Measurements from ENCODE around the gene BCAR3. TPM values are rescaled to one million over a fixed set of nuclear protein-coding genes. Genes with fewer than 3 reads are reported as not detected.
"Not testable (repeated sequence)": the region's sequence is repeated elsewhere in the genome, so short reads cannot be mapped to it uniquely, and the experiment has no call there.

The BCAR3 gene
- total RNA-seq, 1 experiment from 2014 or later: 49.5 TPM

DNA sequence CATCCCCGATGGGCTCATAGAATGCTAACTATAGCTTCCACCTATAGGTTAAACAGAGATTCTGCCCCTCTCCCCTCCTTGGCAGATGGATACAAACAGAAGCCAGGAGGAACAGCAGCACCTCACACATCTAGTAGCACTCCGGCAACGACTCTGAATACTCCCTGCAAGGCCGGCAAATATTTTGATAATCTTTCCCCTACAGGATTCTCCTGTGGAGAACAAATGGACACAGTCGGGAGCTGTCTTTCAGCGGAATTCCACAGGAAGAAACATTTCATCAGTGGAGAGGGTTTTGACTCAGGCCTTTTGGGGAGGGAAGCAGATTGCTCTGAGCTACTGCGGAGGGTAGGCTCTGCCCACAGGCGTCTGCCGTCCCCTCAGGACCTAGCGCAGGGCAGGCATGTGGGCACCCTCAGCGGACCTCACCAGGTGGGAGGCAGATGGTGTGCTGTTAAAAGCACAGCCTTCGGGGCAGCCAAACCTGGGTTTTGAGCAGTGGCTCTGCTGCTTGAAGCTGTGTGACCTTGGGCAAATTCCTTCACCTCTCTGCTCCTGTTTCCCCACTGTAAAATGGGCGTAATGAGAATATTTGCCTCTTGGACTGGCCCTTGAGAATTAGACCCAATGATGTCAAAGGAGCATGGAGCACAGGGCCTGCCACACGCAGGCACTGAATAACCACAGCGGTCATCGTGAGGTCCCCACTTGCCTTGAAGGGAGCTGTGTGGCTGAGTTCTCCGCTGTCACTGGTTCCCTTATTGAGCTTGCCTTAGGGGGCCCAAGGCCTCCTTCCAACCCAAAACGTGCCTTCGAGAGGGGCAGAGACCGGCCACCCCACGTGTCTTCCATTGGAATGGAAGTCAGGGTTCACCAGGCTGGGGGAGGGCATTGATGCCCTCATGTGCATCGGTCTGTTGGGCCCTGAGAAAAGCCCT is 19.2 kb upstream of the BCAR3 start:
- Histone ChIP-seq H3K27me3 (replicated peaks) (no peaks in the 10 kb centered on the region), H3K4me1 (replicated peaks) (peaks cover 54% of the 10 kb centered on the region), H3K4me3 (no peak overlapping the region), H3K9me3 (replicated peaks) (no peaks in the 10 kb centered on the region), H3K27ac (peak overlapping the region; percentile 93), H3K36me3 (no peaks in the 10 kb centered on the region)
- no peak for DNase-seq (ENCODE audit: low read depth in 1 of 2, low spot score in 2 of 2)

DNA sequence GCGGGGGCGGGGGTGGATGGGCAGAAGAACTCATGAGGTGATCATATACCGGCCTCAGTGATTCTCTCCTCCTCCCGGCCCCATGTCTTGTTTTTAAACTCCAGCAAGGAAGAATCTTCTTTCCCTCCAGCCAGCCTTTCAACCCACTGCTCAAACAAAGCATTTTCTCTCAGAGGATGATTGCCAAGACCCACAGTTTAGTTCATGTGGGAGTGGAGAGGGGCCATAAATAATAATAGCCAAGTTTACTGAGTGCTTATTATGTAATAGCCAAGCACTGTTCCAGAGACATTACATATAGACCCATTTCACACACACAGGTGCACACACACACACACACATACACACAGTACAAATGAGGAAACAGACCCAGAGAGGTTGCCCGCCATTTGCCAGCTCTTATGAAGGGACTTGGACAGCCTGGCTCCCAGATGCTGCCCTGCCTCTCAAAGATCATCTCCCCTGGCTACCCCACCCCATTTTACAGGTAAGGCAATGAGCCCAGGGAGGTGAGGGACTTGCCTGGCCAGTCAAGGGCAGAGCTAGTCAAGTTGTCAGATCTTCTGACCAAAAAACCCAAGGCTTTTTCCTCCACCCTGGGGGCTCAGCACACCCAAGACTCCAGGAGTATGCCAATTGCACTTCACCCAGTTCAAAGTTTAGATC is 18.0 kb upstream of the BCAR3 start:
- no peak overlapping the region for H3K27ac ChIP-seq
- H3K27me3 ChIP-seq (replicated peaks): no peaks in the 10 kb centered on the region
- no peak overlapping the region for H3K4me3 ChIP-seq
- no peak for DNase-seq (ENCODE audit: low read depth in 1 of 2, low spot score in 2 of 2)
- H3K4me1 ChIP-seq (replicated peaks): peaks cover 46% of the 10 kb centered on the region
- no peaks in the 10 kb centered on the region for H3K9me3 ChIP-seq (replicated peaks)
- no peaks in the 10 kb centered on the region for H3K36me3 ChIP-seq

DNA sequence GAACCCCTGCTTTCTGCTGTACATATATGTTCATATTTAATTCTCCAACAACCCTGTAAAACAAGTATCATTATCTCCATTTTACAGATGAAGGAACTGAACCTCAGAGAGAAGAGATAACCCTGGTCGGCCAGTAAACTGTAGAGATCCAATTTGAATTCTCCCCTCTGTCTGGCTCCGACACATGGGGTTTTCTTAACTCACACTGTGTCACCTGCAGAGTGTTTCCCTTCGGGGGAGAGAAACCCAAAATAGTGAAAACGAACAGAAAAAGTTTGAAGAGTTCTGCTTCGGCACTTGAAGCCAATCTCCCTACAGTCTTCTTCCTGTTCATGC is 17.4 kb upstream of the BCAR3 start:
- Histone ChIP-seq H3K36me3 (no peaks in the 10 kb centered on the region), H3K27ac (no peak overlapping the region), H3K4me1 (replicated peaks) (peaks cover 46% of the 10 kb centered on the region), H3K9me3 (replicated peaks) (no peaks in the 10 kb centered on the region), H3K27me3 (replicated peaks) (no peaks in the 10 kb centered on the region), H3K4me3 (no peak overlapping the region)
- no peak for DNase-seq (ENCODE audit: low read depth in 1 of 2, low spot score in 2 of 2)

DNA sequence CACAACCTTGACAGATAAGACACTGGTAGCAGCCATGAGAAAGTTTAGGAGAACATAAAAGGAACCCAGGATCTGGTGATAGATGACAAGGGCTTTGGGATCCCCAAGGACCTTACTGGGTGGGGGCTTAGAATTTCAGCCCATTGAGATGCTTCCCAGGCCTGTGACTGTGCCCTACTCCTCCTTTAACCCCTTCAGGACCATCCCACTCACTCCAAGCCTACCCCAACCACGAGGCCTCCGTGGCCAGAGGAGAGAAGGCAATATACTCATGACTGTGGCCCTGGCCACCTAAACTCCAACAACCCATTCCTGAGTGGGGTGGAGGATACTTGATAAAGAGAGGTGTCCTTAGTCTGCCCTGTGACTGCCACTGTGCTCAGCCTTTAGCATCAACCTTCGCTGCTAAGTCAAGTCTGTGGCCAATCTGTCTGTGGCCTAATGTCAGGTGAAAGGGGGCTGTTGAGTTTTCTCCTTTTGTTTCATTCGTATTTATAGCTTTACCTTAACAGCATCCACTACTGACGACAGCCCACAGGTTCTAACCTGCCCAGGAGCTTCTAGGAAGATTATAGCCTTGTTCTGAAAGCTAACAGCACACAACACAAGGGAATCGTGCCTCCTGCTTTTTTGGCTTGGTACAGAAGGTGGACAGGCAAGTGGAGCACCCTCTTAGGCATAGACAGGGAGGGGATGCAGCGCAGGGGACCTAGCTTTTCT is 16.9 kb upstream of the BCAR3 start:
- DNase-seq (ENCODE audit: low read depth in 1 of 2, low spot score in 2 of 2): no peak
- Histone ChIP-seq H3K27me3 (replicated peaks) (no peaks in the 10 kb centered on the region), H3K4me3 (no peak overlapping the region), H3K36me3 (no peaks in the 10 kb centered on the region), H3K27ac (no peak overlapping the region), H3K9me3 (replicated peaks) (no peaks in the 10 kb centered on the region), H3K4me1 (replicated peaks) (peaks cover 46% of the 10 kb centered on the region)

DNA sequence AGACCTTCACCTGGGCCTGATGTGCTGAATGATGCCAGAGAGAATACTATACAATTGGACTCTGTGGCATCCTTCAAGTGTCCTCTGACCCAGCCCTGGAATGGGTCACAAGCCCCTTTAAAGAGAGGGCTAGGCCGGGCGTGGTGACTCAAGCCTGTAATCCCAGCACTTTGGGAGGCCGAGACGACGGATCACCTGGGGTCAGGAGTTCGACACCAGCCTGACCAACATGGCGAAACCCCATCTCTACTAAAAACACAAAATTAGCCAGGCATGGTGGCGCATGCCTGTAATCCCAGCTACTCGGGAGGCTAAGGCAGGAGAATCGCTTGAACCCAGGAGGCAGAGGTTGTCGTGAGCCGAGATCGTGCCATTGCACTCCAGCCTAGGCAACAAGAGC is 15.9 kb upstream of the BCAR3 start:
- DNase-seq (ENCODE audit: low read depth in 1 of 2, low spot score in 2 of 2); H3K36me3 ChIP-seq; H3K27me3 ChIP-seq (replicated peaks); H3K27ac ChIP-seq; H3K4me3 ChIP-seq; H3K9me3 ChIP-seq (replicated peaks): not testable (repeated sequence)
- peaks cover 48% of the 10 kb centered on the region for H3K4me1 ChIP-seq (replicated peaks)

DNA sequence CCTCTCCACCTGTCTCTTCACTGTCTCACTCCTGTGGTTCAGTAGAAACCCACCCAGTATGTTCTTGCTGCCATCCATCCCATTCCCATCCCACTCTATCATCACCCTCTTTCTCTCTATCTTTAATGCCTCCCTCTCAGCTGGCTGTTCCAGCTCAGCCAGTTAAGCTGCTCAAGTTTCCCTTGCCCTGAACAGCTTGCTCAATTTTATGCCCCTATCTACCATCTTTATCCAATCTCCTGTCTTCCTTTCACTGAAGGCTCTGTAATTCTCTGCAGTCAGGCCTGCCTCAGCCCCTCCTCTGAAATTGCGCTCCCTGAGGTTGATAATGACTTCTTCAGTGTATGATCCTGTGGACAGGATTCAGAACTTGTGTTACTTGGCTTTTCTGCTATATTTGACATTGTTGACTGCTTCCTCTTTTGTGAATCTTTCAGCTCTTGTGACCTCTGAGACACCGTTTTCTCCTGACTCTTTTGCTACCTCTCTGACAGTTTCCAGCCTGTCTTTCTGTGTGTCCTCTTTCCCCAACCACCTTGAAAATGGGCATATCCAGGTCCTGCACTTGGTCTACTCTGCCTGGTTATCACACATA is 13.9 kb upstream of the BCAR3 start:
- Histone ChIP-seq H3K4me1 (replicated peaks) (peaks cover 42% of the 10 kb centered on the region), H3K27ac (no peak overlapping the region), H3K36me3 (no peaks in the 10 kb centered on the region), H3K27me3 (replicated peaks) (no peaks in the 10 kb centered on the region), H3K9me3 (replicated peaks) (no peaks in the 10 kb centered on the region), H3K4me3 (no peak overlapping the region)
- no peak for DNase-seq (ENCODE audit: low read depth in 1 of 2, low spot score in 2 of 2)

DNA sequence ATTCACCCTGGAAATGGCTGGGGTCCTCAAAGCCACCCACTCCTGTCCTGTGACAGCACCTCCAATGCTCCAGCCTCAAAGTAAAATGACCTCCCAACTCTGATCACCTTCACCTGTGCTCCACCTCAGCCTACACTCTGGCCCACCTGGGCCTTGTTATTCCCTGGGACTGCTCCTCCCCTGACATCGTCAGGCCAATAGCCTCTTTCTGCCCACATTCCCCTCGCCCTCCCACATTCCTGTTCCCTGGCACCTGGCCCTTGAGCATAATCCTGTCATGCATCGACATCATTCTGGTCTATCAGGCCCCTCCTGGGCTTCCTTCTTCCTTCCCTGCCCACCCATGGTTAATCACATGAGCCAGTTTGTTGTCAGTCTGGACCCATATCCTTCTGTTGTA is 13.2 kb upstream of the BCAR3 start:
- Histone ChIP-seq H3K9me3 (replicated peaks) (no peaks in the 10 kb centered on the region), H3K27ac (peak overlapping the region; percentile 93), H3K27me3 (replicated peaks) (no peaks in the 10 kb centered on the region), H3K4me3 (no peak overlapping the region), H3K4me1 (replicated peaks) (peaks cover 40% of the 10 kb centered on the region), H3K36me3 (no peaks in the 10 kb centered on the region)
- DNase-seq (ENCODE audit: low read depth in 1 of 2, low spot score in 2 of 2): no peak

DNA sequence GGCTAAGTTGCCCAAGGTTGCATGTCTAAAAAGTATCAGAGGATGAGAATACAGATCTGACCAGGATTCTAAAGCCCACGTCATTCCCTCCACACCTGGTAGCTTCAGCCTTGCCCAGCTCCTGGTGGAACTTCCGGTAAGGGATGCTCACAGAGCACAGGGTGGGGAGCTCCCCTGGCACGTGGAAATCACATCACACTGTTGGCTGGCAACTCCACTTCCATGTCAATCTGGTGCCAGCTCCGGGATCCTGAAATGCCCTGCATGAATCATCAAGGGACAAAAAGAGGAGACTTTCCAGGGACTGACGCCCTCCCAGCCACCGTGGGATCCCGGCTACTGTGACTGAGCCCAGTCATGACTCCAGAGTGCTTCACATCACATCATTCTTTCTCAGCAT is 12.4 kb upstream of the BCAR3 start:
- DNase-seq (ENCODE audit: low read depth in 1 of 2, low spot score in 2 of 2): peak; percentile 66 to 72
- Histone ChIP-seq H3K27ac (peak overlapping the region; percentile 93), H3K27me3 (replicated peaks) (no peaks in the 10 kb centered on the region), H3K4me1 (replicated peaks) (peaks cover 40% of the 10 kb centered on the region), H3K4me3 (no peak overlapping the region), H3K36me3 (no peaks in the 10 kb centered on the region), H3K9me3 (replicated peaks) (no peaks in the 10 kb centered on the region)

DNA sequence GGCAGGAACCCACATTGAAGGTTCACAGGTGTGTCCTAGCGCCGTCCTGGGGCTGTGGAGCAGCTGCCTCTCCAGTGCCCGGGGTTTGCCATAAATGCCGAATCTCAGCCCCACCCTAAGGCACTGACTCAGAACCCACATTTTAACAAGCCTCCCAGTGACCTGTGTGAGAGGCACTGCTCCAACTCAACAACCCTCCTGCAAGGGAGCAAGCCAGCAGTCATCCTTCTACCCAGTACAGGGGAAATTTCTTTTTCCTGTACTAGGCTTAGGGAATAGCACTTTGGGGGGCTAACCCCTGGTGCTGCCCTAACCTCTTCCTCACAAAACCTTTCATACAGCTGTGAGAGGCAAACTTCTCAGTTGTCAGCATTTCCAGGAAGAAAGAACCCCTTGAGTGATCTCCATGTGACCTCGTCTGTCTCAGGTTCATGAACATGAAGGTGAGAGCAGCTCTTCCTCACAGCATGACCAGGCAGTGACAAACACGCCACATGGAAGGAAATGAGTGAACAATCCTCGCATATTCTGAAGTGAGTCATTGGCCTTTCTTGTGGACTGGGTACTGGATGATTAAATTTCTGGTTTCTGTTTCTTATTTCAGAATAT is 11.4 kb upstream of the BCAR3 start:
- H3K36me3 ChIP-seq: no peaks in the 10 kb centered on the region
- peak overlapping the region; percentile 93 for H3K27ac ChIP-seq
- H3K27me3 ChIP-seq (replicated peaks): no peaks in the 10 kb centered on the region
- peaks cover 40% of the 10 kb centered on the region for H3K4me1 ChIP-seq (replicated peaks)
- DNase-seq (ENCODE audit: low read depth in 1 of 2, low spot score in 2 of 2): peak; percentile 71 to 85
- H3K4me3 ChIP-seq: no peak overlapping the region
- H3K9me3 ChIP-seq (replicated peaks): no peaks in the 10 kb centered on the region

DNA sequence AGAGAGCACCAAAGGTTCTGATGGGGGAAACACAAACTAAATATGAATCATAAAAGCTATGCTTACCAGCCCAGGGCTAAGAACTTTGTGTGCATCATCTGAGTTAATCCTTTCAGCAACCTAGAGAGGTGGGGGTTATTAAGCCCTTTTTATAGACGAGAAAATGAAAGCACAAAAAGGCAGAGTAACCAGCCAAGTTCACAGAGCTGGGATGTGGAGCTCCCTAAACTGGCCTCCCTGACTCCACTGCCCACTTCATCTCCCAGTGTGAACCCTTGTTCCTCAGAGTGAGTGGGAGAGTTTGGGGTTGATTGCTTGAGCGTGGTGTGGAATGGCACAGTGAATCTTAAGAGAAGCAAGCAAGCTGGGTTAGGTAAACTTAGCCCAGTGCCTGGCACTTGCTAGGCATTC is 10.8 kb upstream of the BCAR3 start:
- H3K9me3 ChIP-seq (replicated peaks): no peaks in the 10 kb centered on the region
- DNase-seq (ENCODE audit: low read depth in 1 of 2, low spot score in 2 of 2): no peak
- no peak overlapping the region for H3K4me3 ChIP-seq

DNA sequence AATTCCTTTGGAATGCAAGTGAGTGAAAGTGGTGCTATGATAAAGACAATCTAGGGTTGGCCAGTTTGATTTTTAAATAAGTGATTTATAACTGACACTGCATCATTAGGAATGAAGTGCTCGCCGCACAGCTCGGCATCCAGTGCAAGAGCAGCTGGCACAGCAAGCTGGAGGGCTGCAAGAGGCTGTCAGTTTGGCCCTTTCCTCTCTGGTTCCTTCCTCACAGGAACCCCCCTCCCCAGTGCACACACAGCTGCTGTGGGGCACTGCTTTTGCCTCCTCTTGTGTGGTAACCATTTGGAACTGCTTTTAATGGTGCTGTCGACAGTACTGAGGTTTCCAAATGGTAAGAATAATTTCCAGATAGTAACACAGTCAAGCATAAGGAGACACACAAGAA is 10.4 kb upstream of the BCAR3 start:
- no peaks in the 10 kb centered on the region for H3K36me3 ChIP-seq
- H3K4me3 ChIP-seq: no peak overlapping the region
- no peaks in the 10 kb centered on the region for H3K9me3 ChIP-seq (replicated peaks)
- no peak for DNase-seq (ENCODE audit: low read depth in 1 of 2, low spot score in 2 of 2)
- peaks cover 40% of the 10 kb centered on the region for H3K4me1 ChIP-seq (replicated peaks)
- no peaks in the 10 kb centered on the region for H3K27me3 ChIP-seq (replicated peaks)
- peak overlapping the region; percentile 93; the same call in 1 of the 2 replicates for H3K27ac ChIP-seq

More for the DNA sequence above, 10.8 kb upstream of the BCAR3 start:
- Histone ChIP-seq H3K36me3 (no peaks in the 10 kb centered on the region), H3K4me1 (replicated peaks) (peaks cover 40% of the 10 kb centered on the region), H3K27me3 (replicated peaks) (no peaks in the 10 kb centered on the region), H3K27ac (peak overlapping the region; percentile 93)

DNA sequence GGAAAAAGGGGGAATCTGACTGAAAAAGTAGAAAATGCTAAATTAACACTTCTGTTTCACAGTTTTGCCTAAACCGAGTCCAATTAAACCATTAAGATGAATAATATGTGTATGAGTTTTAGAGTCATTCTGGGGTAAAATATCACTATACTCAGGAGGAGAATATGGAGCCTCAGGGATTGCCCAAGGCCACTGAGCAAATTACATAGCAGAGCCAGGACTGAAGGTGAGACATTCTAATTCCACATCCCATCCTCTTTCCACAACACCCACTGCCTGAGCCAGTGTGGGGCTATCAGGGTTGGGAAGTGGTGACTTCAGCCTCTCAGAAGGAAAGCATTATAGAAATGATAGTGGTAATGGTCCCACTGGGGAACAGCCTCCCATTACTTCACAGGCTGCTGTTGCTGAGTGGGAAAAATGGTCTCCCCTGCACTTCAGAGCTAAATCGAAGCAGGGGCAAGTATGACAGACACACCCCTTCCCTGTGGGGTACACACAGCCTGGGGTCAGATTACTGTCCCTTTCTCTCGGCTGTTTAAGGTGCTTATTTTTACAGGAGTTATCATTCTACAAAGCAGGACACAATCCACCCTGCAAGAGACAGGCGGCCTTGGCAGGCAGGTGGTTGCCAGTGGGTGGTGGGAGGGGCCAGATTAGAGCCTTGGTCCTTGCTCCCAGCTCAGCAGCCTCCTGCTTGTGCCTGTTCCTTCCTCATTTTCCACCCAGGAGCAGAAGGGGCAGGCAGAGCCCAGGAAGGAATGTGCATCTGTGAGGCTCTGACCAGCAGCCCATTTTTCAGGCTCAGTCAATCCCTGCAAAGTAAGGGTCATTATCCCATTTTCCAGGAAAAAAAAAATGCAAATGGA is 9.5 kb upstream of the BCAR3 start:
- Histone ChIP-seq H3K4me1 (replicated peaks) (peaks cover 40% of the 10 kb centered on the region), H3K27ac (no peak overlapping the region), H3K9me3 (replicated peaks) (no peaks in the 10 kb centered on the region), H3K4me3 (no peak overlapping the region), H3K36me3 (no peaks in the 10 kb centered on the region), H3K27me3 (replicated peaks) (no peaks in the 10 kb centered on the region)
- DNase-seq (ENCODE audit: low read depth in 1 of 2, low spot score in 2 of 2): no peak

DNA sequence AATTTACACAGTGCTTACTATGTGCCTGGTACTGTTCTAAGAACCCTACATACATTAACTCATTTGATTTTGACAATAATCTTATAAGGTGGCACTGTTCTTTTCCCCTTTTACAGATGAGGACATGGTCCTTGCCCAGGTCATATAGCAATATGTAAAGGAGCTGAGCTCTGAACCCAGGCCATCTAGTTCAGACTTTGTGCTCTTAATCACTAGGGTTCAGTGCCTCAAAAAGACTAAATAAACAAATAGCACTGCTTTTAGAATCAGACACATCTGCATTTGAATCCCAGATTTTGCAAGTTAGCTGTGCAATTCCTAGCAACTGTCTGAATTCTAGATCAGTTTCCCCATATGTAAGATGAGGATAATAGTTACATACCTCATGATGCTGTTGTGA is 8.7 kb upstream of the BCAR3 start:
- Histone ChIP-seq H3K4me3 (no peak overlapping the region), H3K27ac (no peak overlapping the region), H3K36me3 (no peaks in the 10 kb centered on the region), H3K27me3 (replicated peaks) (no peaks in the 10 kb centered on the region), H3K9me3 (replicated peaks) (no peaks in the 10 kb centered on the region), H3K4me1 (replicated peaks) (peaks cover 40% of the 10 kb centered on the region)
- no peak for DNase-seq (ENCODE audit: low read depth in 1 of 2, low spot score in 2 of 2)
